Measurements from ENCODE around the gene CELSR1. TPM values are rescaled to one million over a fixed set of nuclear protein-coding genes. Genes with fewer than 3 reads are reported as not detected.

The CELSR1 gene
- total RNA-seq, 1 donor from 2014 or later = 5.1 TPM

GRCh38 chr22:46413725-46414379, 123.6 kb downstream of the CELSR1 start:
- H3K4me3 Mint-ChIP-seq = no peak overlapping the region
- no peak for DNase-seq (ENCODE audit: low read depth, low spot score)
- H3K9me3 Mint-ChIP-seq = no peaks in the 10 kb centered on the region
- peaks cover 16% of the 10 kb centered on the region for H3K27me3 Mint-ChIP-seq (ENCODE audit: low read depth)
- peaks cover 10% of the 10 kb centered on the region for H3K4me1 Mint-ChIP-seq
- no peak overlapping the region for H3K27ac Mint-ChIP-seq (ENCODE audit: unreplicated experiment)
- no peak for TF ChIP-seq CTCF (conservative IDR thresholded peaks at IDR 0.05)
- no peaks in the 10 kb centered on the region for H3K36me3 Mint-ChIP-seq (ENCODE audit: low read depth)

- Mint-ChIP-seq H3K4me3 (no peak overlapping the region), H3K4me1 (peaks cover 6% of the 10 kb centered on the region), H3K36me3 (ENCODE audit: low read depth) (no peaks in the 10 kb centered on the region), H3K27ac (ENCODE audit: unreplicated experiment) (no peak overlapping the region), H3K9me3 (no peaks in the 10 kb centered on the region), H3K27me3 (ENCODE audit: low read depth) (peaks cover 16% of the 10 kb centered on the region)
- TF ChIP-seq CTCF (conservative IDR thresholded peaks at IDR 0.05) = no peak
- DNase-seq (ENCODE audit: low read depth, low spot score) = no peak
Measured at GRCh38 chr22:46411347-46411746, 126.1 kb downstream of the CELSR1 start.

- no peak for TF ChIP-seq CTCF (conservative IDR thresholded peaks at IDR 0.05)
- no peak for DNase-seq (ENCODE audit: low read depth, low spot score)
- no peaks in the 10 kb centered on the region for H3K4me1 Mint-ChIP-seq
- no peaks in the 10 kb centered on the region for H3K9me3 Mint-ChIP-seq
- H3K36me3 Mint-ChIP-seq (ENCODE audit: low read depth) = no peaks in the 10 kb centered on the region
- no peak overlapping the region for H3K4me3 Mint-ChIP-seq
- H3K27ac Mint-ChIP-seq (ENCODE audit: unreplicated experiment) = no peak overlapping the region
- H3K27me3 Mint-ChIP-seq (ENCODE audit: low read depth) = peaks cover 11% of the 10 kb centered on the region
Measured at GRCh38 chr22:46410291-46410808, 127.1 kb downstream of the CELSR1 start.

- no peak for DNase-seq (ENCODE audit: low read depth, low spot score)
- Mint-ChIP-seq H3K4me3 (no peak overlapping the region), H3K27ac (ENCODE audit: unreplicated experiment) (no peak overlapping the region), H3K9me3 (no peaks in the 10 kb centered on the region), H3K4me1 (no peaks in the 10 kb centered on the region), H3K27me3 (ENCODE audit: low read depth) (peaks cover 11% of the 10 kb centered on the region), H3K36me3 (ENCODE audit: low read depth) (no peaks in the 10 kb centered on the region)
- no peak for TF ChIP-seq CTCF (conservative IDR thresholded peaks at IDR 0.05)
Measured at GRCh38 chr22:46409631-46410210, 127.7 kb downstream of the CELSR1 start.

GRCh38 chr22:46408568-46409506, 128.6 kb downstream of the CELSR1 start:
- peaks cover 10% of the 10 kb centered on the region for H3K27me3 Mint-ChIP-seq (ENCODE audit: low read depth)
- no peak for TF ChIP-seq CTCF (conservative IDR thresholded peaks at IDR 0.05)
- H3K4me3 Mint-ChIP-seq = no peak overlapping the region
- no peak for DNase-seq (ENCODE audit: low read depth, low spot score)
- peak overlapping the region; percentile 57 for H3K27ac Mint-ChIP-seq (ENCODE audit: unreplicated experiment)
- no peaks in the 10 kb centered on the region for H3K4me1 Mint-ChIP-seq
- no peaks in the 10 kb centered on the region for H3K9me3 Mint-ChIP-seq
- no peaks in the 10 kb centered on the region for H3K36me3 Mint-ChIP-seq (ENCODE audit: low read depth)

Data from neural crest cell (in vitro differentiated cells).